T-helper 1 cell treated with Interleukin-12 subunit alpha and Interleukin-12 subunit beta and Interleukin-4 antibody, amounts not matched to agents 30 μg/mL and 1 μg/mL, for 36 hours (primary cell): ENCODE results near the gene ABHD4.
"Not testable (repeated sequence)": the region's sequence is repeated elsewhere in the genome, so short reads cannot be mapped to it uniquely, and the experiment has no call there.

Experiments used
- H3K27ac Mint-ChIP-seq: one replicate; pipeline ENCODE4 v1.8.0; 2021; ENCODE audit warnings: mild to moderate bottlenecking, mixed read lengths
- H3K27me3 Mint-ChIP-seq: one replicate; pipeline ENCODE4 v1.8.0; 2021; ENCODE audit warnings: low read depth, mixed read lengths
- H3K36me3 Mint-ChIP-seq: one replicate; pipeline ENCODE4 v1.8.0; 2021; ENCODE audit warnings: low read depth, mixed read lengths
- H3K4me1 Mint-ChIP-seq: one replicate; pipeline ENCODE4 v1.8.0; 2021; ENCODE audit warnings: low read depth, mixed read lengths
- H3K4me3 Mint-ChIP-seq: one replicate; pipeline ENCODE4 v1.8.0; 2021; ENCODE audit warnings: mild to moderate bottlenecking, moderate library complexity, mixed read lengths
- H3K9me3 Mint-ChIP-seq: one replicate; pipeline ENCODE4 v1.8.0; 2021; ENCODE audit warnings: mixed read lengths

The ABHD4 gene

DNA sequence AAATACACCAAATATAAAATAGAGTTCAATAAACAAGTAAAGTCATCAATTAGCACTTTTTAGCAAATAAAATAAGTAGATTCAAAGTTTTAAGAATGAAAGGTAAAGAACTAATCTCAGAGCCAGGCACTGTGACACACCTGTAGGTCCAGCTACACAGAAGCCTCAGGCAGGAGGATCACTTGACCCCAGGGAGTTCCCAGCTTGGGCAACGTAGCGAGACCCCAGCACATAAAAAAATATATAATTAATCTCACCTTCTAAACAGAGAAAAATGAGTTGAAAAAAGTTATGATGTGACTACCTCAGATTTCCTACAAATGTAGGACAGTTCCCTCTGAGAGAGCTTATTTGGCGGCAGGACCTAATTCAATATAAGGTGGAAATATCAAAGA is 28.4 kb upstream of the ABHD4 start:
- Mint-ChIP-seq H3K27me3 (no peaks in the 10 kb centered on the region), H3K4me3 (peak overlapping the region; percentile 89), H3K36me3 (peaks cover 38% of the 10 kb centered on the region), H3K4me1 (peaks cover 63% of the 10 kb centered on the region), H3K9me3 (no peaks in the 10 kb centered on the region), H3K27ac (peak overlapping the region; percentile 98)

DNA sequence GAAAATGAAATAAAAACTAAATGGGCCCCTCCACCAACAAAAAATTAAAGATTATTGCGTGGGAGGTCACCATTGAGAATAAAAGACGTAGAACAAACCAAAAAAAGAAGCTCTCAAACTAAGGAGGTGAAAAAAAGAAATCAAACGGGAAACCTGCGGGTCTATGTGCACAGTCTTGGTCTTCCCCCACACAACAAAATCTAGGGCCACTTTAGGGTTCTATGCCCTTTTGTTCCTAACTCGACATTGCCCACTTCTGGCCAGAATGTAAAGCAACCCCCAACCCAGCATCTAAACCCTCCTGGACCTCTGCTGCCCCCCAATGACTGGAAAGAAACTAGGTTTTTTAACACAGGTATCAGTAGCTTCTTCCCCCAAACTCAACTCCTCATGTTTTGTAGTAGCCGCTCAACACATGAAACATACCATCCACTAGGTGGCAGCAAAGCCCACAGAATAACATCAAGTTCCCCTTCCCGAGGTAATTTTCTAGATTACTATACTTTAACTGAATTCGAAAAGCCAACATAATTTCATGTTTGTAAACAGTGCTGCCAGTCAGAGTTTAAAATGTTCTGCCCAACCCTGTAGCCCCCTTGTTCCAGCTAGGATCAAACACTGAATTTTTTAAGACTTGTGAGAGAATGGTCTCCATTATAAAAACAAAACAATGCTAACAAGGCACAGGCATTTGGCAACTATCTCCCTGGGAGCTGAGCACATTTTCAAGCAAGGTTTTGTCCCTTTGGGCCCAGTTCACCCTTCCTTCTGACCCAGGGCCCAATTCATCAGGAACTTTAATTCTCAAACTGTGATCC is 27.8 kb upstream of the ABHD4 start:
- Mint-ChIP-seq H3K4me1 (peaks cover 57% of the 10 kb centered on the region), H3K27ac (peak overlapping the region; percentile 98), H3K9me3 (no peaks in the 10 kb centered on the region), H3K4me3 (peak overlapping the region; percentile 89), H3K27me3 (no peaks in the 10 kb centered on the region), H3K36me3 (peaks cover 36% of the 10 kb centered on the region)

DNA sequence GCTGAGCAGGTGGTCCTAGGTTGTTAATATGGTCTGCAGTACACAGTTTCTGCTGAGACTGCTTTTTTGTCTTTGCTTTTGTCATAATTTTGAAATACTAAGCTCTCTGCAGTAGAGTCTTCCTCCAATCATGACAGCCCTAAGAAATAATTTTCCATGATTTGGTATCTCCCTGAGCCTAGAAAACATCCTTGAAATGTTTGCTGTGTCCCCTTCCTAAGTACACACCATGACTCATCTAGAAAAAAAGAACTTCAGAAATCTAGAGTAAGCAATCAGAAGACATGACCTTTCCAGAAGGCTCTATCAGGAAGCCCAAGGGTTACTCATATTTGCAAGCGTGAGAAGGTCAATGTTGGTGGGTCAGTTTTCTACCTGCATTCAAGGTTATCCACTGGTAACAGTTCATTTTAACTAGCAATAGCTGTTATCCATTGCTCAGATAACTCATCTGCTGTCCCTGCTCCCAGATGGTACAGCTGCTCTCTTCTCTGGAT is 25.5 kb upstream of the ABHD4 start:
- Mint-ChIP-seq H3K27ac (peak overlapping the region; percentile 4), H3K4me1 (peaks cover 41% of the 10 kb centered on the region)

DNA sequence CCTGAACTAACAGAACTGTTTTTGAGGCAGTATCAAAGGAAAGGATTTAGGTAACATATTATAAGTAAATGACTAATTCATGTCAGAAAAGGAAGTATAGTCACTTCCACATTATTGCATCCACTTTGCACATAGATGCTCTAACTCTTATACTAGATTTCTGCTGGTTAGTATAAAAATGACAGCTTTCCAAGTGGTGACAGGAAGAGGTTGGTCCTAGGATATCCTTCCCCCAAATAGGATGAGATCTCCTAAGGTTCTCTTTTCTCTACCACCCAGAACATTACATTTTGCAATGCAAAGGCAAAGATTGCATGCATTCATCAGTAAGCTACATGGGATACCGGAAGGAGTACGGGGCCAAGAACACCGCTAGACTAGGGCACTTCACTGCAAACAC is 24.3 kb upstream of the ABHD4 start:
- no peaks in the 10 kb centered on the region for H3K27me3 Mint-ChIP-seq
- H3K4me3 Mint-ChIP-seq, result no peak overlapping the region
- no peaks in the 10 kb centered on the region for H3K9me3 Mint-ChIP-seq
- no peak overlapping the region for H3K27ac Mint-ChIP-seq
- peaks cover 39% of the 10 kb centered on the region for H3K4me1 Mint-ChIP-seq
- peaks cover 35% of the 10 kb centered on the region for H3K36me3 Mint-ChIP-seq

More for the DNA sequence above, 25.5 kb upstream of the ABHD4 start:
- H3K36me3 Mint-ChIP-seq, result peaks cover 37% of the 10 kb centered on the region
- no peaks in the 10 kb centered on the region for H3K9me3 Mint-ChIP-seq
- H3K27me3 Mint-ChIP-seq, result no peaks in the 10 kb centered on the region
- no peak overlapping the region for H3K4me3 Mint-ChIP-seq

DNA sequence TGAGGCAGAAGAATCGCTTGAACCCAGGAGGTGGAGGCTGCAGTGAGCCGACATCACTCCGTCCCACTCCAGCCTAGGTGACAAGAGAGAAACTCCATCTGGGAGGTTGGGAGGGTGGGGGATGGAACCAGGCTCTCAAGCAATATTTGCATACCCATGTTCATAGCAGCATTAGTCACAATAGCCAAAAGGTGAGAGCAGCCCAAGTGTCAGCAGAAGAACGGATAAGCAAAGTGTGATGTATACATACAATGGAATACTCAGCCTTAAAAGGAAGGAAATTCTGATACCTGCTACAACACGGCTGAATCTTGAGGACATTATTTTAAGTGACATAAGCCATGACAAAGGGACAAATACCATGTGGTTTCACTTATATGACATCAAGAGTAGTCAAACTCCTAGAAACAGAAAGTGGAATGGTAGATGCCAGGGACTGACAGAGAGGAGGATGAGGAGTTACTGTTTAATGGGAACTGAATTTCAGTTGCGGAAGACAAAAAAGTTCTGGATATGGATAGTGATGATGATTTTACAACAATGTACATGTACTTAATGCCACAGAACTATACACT is 20.7 kb upstream of the ABHD4 start:
- Mint-ChIP-seq H3K27me3 (no peaks in the 10 kb centered on the region), H3K9me3 (no peaks in the 10 kb centered on the region), H3K4me1 (peaks cover 37% of the 10 kb centered on the region), H3K4me3 (no peak overlapping the region), H3K27ac (peak overlapping the region; percentile 5), H3K36me3 (peaks cover 27% of the 10 kb centered on the region)

DNA sequence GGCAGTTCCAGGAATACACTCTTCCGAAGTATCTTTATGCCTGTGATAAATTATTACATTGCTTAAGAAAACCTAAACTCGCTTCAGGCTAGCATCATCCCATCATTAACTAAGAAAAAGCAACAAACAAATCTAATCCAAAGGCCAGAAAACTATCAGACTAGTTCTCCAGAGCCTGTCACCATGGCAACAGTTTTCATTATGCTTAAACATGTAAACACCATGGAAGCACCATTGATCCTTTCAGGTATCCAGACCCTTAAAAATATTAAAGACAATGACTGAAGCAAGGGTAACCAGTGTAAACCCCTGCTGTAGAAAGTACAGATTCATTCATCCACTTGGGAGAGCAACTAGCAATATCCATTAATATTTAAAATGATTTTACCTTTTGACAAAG is 18.9 kb upstream of the ABHD4 start:
- Mint-ChIP-seq H3K27ac (peak overlapping the region; percentile 2), H3K9me3 (no peaks in the 10 kb centered on the region), H3K27me3 (no peaks in the 10 kb centered on the region), H3K4me3 (peak overlapping the region; percentile 12), H3K36me3 (peaks cover 18% of the 10 kb centered on the region), H3K4me1 (peaks cover 43% of the 10 kb centered on the region)

DNA sequence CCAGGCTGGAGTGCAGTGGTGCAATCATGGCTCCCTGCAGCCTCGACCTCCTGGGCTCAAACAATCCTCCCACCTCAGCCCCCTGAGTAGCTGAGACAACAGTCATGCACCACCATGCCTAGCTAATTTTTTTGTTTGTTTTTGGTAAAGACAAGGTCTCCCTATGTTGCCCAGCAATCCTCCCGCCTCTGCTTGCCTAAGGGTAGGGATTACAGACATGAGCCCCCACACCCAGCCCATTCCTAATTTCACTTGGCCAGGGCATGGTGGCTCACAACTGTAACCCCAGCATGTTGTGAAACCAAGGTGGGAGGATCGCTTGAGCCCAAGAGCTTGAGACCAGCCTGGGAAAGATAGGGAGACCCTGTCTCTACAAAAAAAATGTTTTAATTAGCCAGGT is 18.2 kb upstream of the ABHD4 start:
- H3K9me3 Mint-ChIP-seq, result no peaks in the 10 kb centered on the region
- no peak overlapping the region for H3K4me3 Mint-ChIP-seq
- H3K27ac Mint-ChIP-seq, result no peak overlapping the region
- H3K36me3 Mint-ChIP-seq, result peaks cover 13% of the 10 kb centered on the region
- H3K27me3 Mint-ChIP-seq, result no peaks in the 10 kb centered on the region
- H3K4me1 Mint-ChIP-seq, result peaks cover 45% of the 10 kb centered on the region

DNA sequence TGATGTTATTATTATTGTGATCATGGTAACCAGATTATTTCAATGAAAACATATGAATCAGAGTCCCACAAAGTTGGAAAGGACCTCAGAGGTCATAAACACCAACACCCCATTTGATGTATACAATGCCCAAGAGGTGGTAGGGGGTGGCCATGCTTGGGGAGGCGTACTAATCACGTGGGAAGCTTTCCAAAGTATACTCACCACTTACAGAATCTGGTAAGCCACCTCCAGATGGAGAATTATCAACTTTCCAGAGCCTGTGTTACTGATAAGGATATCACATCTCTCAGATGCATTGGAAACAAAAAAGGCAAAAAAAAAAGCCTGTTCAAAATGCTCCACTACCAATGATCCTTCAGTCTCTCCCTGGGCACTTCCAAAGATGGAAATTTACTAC is 17.5 kb upstream of the ABHD4 start:
- Mint-ChIP-seq H3K27me3 (no peaks in the 10 kb centered on the region), H3K27ac (no peak overlapping the region), H3K9me3 (no peaks in the 10 kb centered on the region), H3K4me3 (no peak overlapping the region), H3K36me3 (peaks cover 15% of the 10 kb centered on the region), H3K4me1 (peaks cover 51% of the 10 kb centered on the region)

DNA sequence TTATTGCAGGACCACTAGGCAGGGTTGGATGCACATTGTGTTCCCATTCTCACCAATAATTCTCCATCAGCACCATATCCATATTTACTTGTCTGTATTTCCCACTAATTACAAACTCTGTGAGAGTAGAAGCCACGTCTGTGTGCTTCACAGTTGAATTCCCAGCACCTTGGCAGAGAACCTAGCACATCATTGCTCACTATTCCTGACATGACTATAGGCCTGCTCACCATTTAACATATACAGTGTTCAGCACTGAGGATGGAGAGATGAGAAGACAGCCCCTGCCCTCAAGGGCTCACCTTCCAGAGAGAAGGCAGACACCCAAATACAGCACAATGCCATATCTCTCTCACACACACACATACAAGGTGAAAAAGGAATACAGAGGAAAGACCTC is 14.1 kb upstream of the ABHD4 start:
- Mint-ChIP-seq H3K27ac (peak overlapping the region; percentile 27), H3K27me3 (peaks cover 1% of the 10 kb centered on the region), H3K9me3 (no peaks in the 10 kb centered on the region), H3K4me1 (peaks cover 54% of the 10 kb centered on the region), H3K4me3 (no peak overlapping the region), H3K36me3 (peaks cover 33% of the 10 kb centered on the region)

DNA sequence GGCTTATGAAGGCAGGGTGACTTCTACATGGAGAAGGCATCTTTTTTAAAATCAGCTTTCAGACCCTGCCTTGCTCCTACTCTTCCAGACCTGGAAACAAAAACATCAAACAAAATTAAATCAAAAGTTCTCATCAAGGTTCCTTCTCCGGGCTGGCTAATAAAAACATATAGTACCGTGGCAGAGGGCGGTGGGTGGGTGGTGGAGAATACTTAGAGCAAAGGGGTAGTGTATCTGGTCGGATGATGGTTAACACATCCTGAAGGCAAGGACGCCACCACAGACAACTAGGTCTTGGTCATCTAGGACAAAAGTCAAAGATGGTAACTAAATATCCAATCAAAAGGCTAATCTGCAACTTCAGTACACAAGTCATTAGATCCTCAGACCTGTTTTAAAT is 10.9 kb upstream of the ABHD4 start:
- H3K36me3 Mint-ChIP-seq, result peaks cover 29% of the 10 kb centered on the region
- H3K9me3 Mint-ChIP-seq, result no peaks in the 10 kb centered on the region
- peaks cover 3% of the 10 kb centered on the region for H3K27me3 Mint-ChIP-seq
- H3K4me1 Mint-ChIP-seq, result peaks cover 58% of the 10 kb centered on the region
- H3K27ac Mint-ChIP-seq, result peak overlapping the region; percentile 62
- peak overlapping the region; percentile 89 for H3K4me3 Mint-ChIP-seq

DNA sequence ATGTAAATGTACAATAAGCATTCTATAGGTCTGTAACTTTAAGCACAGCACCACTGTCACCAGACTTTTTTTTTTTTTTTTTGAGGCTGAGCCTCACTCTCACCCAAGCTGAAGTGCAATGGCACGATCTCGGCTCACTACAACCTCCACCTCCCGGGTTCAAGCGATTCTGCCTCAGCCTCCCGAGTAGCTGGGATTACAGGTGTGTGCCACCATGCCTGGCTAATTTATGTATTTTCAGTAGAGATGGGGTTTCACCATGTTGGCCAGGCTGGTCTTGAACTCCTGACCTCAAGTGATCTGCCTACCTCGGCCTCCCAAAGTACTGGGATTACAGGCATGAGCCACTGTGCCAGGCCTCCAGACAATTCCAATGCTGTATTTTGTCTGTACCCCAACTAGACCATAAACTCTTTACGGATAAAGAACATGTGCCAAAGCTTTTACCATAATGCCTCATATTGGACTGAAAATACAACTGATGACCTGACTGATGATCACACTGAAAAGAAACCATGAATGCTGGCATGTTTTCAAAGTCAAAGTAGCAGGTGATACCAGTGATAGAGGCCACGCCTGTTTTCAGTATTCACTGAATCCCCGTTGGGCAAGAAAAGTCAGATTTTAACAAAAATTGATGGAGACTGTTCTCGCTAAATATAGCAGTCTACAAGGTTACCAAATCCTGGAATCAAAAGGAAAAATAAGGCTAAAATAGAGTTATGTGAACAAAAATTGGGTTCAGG is 10.2 kb upstream of the ABHD4 start:
- peak overlapping the region; percentile 89 for H3K4me3 Mint-ChIP-seq
- H3K4me1 Mint-ChIP-seq, result peaks cover 56% of the 10 kb centered on the region
- H3K27me3 Mint-ChIP-seq, H3K9me3 Mint-ChIP-seq: not testable (repeated sequence)
- peaks cover 29% of the 10 kb centered on the region for H3K36me3 Mint-ChIP-seq
- H3K27ac Mint-ChIP-seq, result peak overlapping the region; percentile 97

DNA sequence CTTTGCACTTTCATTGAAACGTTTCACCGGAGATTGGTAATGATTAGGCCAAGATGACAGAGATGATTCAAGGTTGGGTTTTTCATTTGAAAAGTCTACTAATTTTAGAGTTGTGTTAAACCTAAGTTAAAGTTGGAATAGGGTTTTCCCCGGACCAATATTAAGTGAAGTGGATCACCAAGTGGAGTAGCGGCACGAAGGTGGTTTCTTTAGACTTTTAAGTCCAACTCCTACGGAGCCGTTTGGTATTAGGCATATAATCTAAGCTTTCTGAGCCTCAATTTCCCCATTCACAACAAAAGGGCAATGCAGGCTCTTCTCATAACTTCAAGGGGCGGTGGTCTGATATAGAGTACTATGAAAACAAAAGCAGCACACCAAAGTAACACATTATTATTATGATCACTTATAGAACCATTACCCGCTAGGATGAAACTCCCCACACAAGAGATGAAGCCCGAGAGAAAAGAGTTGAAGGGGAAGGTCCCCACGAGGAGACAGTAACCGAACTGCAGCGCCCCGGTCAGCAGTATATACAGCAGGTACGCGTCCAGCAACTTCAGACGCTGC is 9.5 kb upstream of the ABHD4 start:
- Mint-ChIP-seq H3K36me3 (peaks cover 26% of the 10 kb centered on the region), H3K27me3 (peaks cover 12% of the 10 kb centered on the region), H3K9me3 (no peaks in the 10 kb centered on the region), H3K4me1 (peaks cover 49% of the 10 kb centered on the region), H3K4me3 (peak overlapping the region; percentile 89), H3K27ac (peak overlapping the region; percentile 97)

DNA sequence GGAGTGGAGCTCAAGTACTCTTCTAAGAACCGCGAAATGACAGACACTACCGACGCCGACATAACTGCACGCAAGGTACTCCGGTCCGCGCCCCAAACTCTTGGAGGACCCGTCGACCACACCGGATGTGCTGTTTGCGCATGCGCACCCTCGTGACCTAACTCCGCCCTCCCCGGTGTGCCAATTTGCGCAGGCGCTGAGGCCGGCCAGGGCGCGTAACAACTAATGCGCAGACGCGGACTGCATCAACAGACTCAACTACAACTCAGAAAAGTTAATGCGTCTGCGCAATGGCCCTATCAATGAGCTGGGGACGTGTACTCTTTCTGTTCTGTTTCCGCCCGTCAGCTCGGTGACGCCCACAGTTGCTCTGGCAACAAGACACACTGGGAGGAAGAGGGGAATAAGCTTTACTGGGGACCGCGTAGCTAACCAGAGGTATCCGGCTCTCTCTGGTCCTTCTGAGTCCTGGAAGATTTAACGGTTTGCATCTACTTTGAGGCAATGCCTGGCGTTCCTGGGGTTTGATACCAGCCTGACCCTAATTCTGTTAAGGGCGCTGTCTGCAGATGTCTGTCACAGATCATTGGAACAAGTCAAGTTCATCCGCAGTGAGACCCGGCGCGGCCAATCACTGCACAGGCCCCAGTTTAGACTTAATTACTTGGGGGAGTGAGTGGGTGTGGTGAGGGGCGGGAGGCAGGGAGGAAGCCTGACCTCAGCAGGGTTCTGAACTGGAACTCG is 8.8 kb upstream of the ABHD4 start, which contains the start of gene DAD1:
DAD1 (minus strand) TSS at position 129 of the 744 bp plus-strand sequence; CDS start at position 62, 67 bp downstream.
- Mint-ChIP-seq H3K27me3 (peaks cover 18% of the 10 kb centered on the region), H3K4me3 (peak within 1 kb of the TSS; percentile 89), H3K36me3 (peaks cover 26% of the 10 kb centered on the region), H3K9me3 (no peaks in the 10 kb centered on the region), H3K27ac (peak within 1 kb of the TSS; percentile 97), H3K4me1 (peaks cover 46% of the 10 kb centered on the region)

DNA sequence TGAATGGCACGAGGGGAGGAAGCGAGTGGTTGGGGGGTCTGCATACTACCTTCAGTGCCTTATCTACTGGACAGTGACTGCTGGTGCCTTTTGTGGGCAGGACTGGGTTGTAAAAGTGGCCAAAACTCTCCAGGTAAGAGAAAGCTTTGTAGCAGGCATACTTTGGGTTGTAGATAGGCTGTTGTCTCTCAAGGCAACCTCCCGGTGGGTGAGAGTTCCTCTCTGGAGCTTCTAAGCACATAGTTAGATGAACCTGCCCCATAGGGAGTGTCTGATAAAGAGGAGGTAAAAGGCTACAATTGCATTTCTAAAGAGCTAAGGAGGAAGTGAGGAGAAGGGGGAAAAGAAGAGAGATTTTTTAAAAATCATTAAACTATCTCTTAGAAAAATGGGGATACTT is 4.9 kb upstream of the ABHD4 start:
- no peaks in the 10 kb centered on the region for H3K9me3 Mint-ChIP-seq
- no peak overlapping the region for H3K4me3 Mint-ChIP-seq
- peaks cover 21% of the 10 kb centered on the region for H3K4me1 Mint-ChIP-seq
- peaks cover 6% of the 10 kb centered on the region for H3K36me3 Mint-ChIP-seq
- H3K27ac Mint-ChIP-seq, result no peak overlapping the region
- peaks cover 25% of the 10 kb centered on the region for H3K27me3 Mint-ChIP-seq
